ENCODE results near the gene TXNRD2.

DNA sequence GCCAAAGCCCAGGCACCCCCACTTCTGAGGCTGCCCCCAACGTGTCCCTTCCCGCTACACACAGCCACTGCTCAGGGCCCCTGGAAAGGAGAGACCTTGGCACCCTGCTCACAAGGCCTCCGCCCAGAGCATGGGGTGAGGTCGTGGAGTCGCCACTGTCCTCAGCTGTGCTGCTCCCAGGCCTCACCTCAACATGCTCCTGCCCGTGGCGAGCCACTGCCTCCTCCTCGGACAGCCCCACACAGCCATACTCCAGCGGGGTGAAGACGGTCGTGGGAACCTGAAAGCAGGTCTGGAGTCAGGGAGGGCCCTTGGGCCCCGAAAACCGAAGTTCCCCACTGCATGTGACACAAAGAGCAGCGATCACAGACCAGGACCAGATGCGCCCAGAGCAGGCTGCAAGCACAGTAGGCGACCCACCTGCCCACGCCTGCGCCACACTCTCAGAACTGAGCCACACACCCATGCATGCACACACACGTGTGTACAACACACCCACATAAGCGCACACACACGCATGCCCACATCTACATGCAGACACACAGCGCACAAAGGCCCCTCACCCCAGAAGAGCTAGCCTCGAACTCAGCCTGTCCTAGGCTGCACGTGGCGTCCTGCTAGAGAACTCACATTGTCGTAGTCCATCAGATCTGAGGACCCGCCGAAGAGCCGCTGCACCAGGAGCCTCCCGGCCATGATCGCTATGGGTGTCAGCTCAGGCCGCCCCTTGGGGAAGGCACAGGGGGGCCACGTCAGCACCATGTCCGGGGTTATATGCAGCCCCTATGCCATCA, 61.4 kb downstream of the TXNRD2 start:
- TF ChIP-seq POLR2A (IDR thresholded peaks at IDR 0.05), result no peak
- TF ChIP-seq CTCF (IDR thresholded peaks at IDR 0.05), result no peak

Measured in thyroid gland (tissue), 4 donors.